Naive thymus-derived CD4-positive, alpha-beta T cell (primary cell): ENCODE results near the gene PTPRE. TPM values are rescaled to one million over a fixed set of nuclear protein-coding genes. Genes with fewer than 3 reads are reported as not detected.

ENCODE experiments used
- ATAC-seq: fragments of 150-1000 bp; cut with Tn5 transposase; 2 replicates; pipeline ENCODE4 v1.10.0; 2021; ENCODE audit warnings: mild to moderate bottlenecking, moderate library complexity
- CTCF ChIA-PET: fragments of 350-600 bp; sonication (Branson Sonifier 250); formaldehyde crosslinking; loops from one replicate; lab custom pipeline; 2021; ENCODE audit warnings: antibody characterized with exemption; lab: Charles Lee
- POLR2A ChIA-PET: fragments of 350-600 bp; sonication (Branson Sonifier 250); formaldehyde crosslinking; loops from one replicate; lab custom pipeline; 2021; ENCODE audit warnings: antibody characterized with exemption, inconsistent platforms; lab: Charles Lee
- DNase-seq, 9 donors: peaks; one replicate each; pipeline versions ENCODE4 v3.0.0 to v3.0.0-alpha.2; 2020 to 2022; ENCODE audit warnings: mixed read lengths in 1 of 9
- H3K27ac ChIP-seq: one replicate; pipeline ENCODE4 v1.7.0; 2013; ENCODE audit warnings: mild to moderate bottlenecking, low read depth, low read length, moderate library complexity
- H3K27me3 ChIP-seq, 2 donors: one replicate each; pipeline ENCODE4 v1.7.0; 2013; ENCODE audit warnings: low read length in 2 of 2, mild to moderate bottlenecking in 2 of 2, moderate library complexity in 2 of 2; ENCODE audit not compliant: control insufficient read depth in 2 of 2, insufficient read depth in 2 of 2
- H3K36me3 ChIP-seq, 3 experiments: 1 replicate in 2 of 3; 2 replicates in 1 of 3; pipeline ENCODE4 v1.7.0; 2013; ENCODE audit warnings: low read length in 3 of 3, mild to moderate bottlenecking in 3 of 3, moderate library complexity in 1 of 3; ENCODE audit not compliant: insufficient read depth in 3 of 3, control insufficient read depth in 2 of 3
- H3K4me1 ChIP-seq, 2 donors: one replicate each; pipeline ENCODE4 v1.7.0; 2013; ENCODE audit warnings: low read length in 2 of 2, mild to moderate bottlenecking in 2 of 2, moderate library complexity in 1 of 2; ENCODE audit not compliant: control insufficient read depth in 2 of 2, insufficient read depth in 2 of 2
- H3K4me3 ChIP-seq: 2 replicates; pipeline ENCODE4 v1.7.0; 2013; ENCODE audit warnings: mild to moderate bottlenecking, low read length
- H3K9me3 ChIP-seq, 3 experiments: 1 replicate in 2 of 3; 2 replicates in 1 of 3; pipeline ENCODE4 v1.7.0; 2013; ENCODE audit warnings: low read length in 3 of 3; ENCODE audit not compliant: control insufficient read depth in 2 of 3
- H3K27ac Mint-ChIP-seq, 9 donors: one replicate each; pipeline ENCODE4 v1.8.0; 2020 to 2022; ENCODE audit warnings: mixed read lengths in 9 of 9, mild to moderate bottlenecking in 8 of 9, moderate library complexity in 5 of 9, inconsistent platforms in 2 of 9
- H3K27me3 Mint-ChIP-seq, 5 donors: one replicate each; pipeline ENCODE4 v1.8.0; 2021 to 2022; ENCODE audit warnings: mixed read lengths in 5 of 5, mild to moderate bottlenecking in 1 of 5
- H3K36me3 Mint-ChIP-seq, 5 donors: one replicate each; pipeline ENCODE4 v1.8.0; 2020 to 2022; ENCODE audit warnings: mixed read lengths in 5 of 5, mild to moderate bottlenecking in 3 of 5, inconsistent platforms in 1 of 5
- H3K4me1 Mint-ChIP-seq, 7 donors: one replicate each; pipeline ENCODE4 v1.8.0; 2020 to 2022; ENCODE audit warnings: mixed read lengths in 7 of 7, mild to moderate bottlenecking in 3 of 7, inconsistent platforms in 1 of 7
- H3K4me3 Mint-ChIP-seq, 10 donors: one replicate each; pipeline ENCODE4 v1.8.0; 2020 to 2022; ENCODE audit warnings: mild to moderate bottlenecking in 10 of 10, mixed read lengths in 10 of 10, moderate library complexity in 6 of 10, inconsistent platforms in 2 of 10
- H3K9me3 Mint-ChIP-seq, 11 donors: one replicate each; pipeline ENCODE4 v1.8.0; 2020 to 2022; ENCODE audit warnings: mixed read lengths in 11 of 11, mild to moderate bottlenecking in 4 of 11, inconsistent platforms in 1 of 11, moderate library complexity in 1 of 11
- intact Hi-C, 2 donors: fragments of 100-400 bp; cut with micrococcal nuclease; formaldehyde crosslinking; loops; one replicate each; pipeline ENCODE4 v1.15.1; 2023
- polyA plus RNA-seq, 2 donors: library from polyadenylated mRNA; unstranded; fragments of 300-500 nt; fragmentation: Illumina TruSeq; gene quantifications; one replicate each; pipeline ENCODE4 v1.2.3, GENCODE V29; 2021
- total RNA-seq, 6 experiments: library from RNA in 5 of 6; stranded (reverse) in 5 of 6; gene quantifications; 1 replicate in 5 of 6; 2 replicates in 1 of 6; pipeline ENCODE4 v1.2.3 and lab custom pipeline; 2021 to 2026

PTPRE gene
- total and polyA plus RNA-seq, 7 experiments from 2014 or later: 6.6 to 237 (median 27.9) TPM

GRCh38 chr10:127896590-127896989 is 10.3 kb upstream of the PTPRE start:
- Mint-ChIP-seq H3K27ac (no peak overlapping the region), H3K9me3 (peaks cover 0 to 14% (median 6%) of the 10 kb centered on the region in 11 donors), H3K4me1 (peaks cover 0 to 17% (median 0%) of the 10 kb centered on the region in 7 donors), H3K27me3 (peaks cover 13 to 42% (median 29%) of the 10 kb centered on the region in 5 donors), H3K4me3 (no peak overlapping the region), H3K36me3 (peaks cover 0 to 5% (median 0%) of the 10 kb centered on the region in 5 donors)
- Histone ChIP-seq H3K36me3 (no peaks in the 10 kb centered on the region), H3K4me1 (no peaks in the 10 kb centered on the region), H3K27me3 (no peaks in the 10 kb centered on the region), H3K27ac (no peak overlapping the region), H3K4me3 (no peak overlapping the region), H3K9me3 (no peaks in the 10 kb centered on the region)
- intact Hi-C loops: no loop called here
- CTCF ChIA-PET: no interaction called here
- DNase-seq (no peak), ATAC-seq (no peak)
- POLR2A ChIA-PET: no interaction called here

GRCh38 chr10:127897177-127897576 is 9.7 kb upstream of the PTPRE start:
- Mint-ChIP-seq H3K27ac (no peak overlapping the region), H3K27me3 (peaks cover 13 to 40% (median 29%) of the 10 kb centered on the region in 5 donors), H3K4me3 (no peak overlapping the region), H3K36me3 (peaks cover 0 to 5% (median 0%) of the 10 kb centered on the region in 5 donors), H3K4me1 (peaks cover 0 to 17% (median 0%) of the 10 kb centered on the region in 7 donors), H3K9me3 (peaks cover 0 to 14% (median 6%) of the 10 kb centered on the region in 11 donors)
- POLR2A ChIA-PET: no interaction called here
- Histone ChIP-seq H3K36me3 (no peaks in the 10 kb centered on the region), H3K9me3 (no peaks in the 10 kb centered on the region), H3K27me3 (no peaks in the 10 kb centered on the region), H3K4me1 (no peaks in the 10 kb centered on the region), H3K27ac (no peak overlapping the region), H3K4me3 (no peak overlapping the region)
- ATAC-seq: no peak
- intact Hi-C loops: no loop called here
- DNase-seq: no peak
- CTCF ChIA-PET: no interaction called here

- ChIA-PET POLR2A (no interaction called here), CTCF (no interaction called here)
- Histone ChIP-seq H3K9me3 (no peaks in the 10 kb centered on the region), H3K27me3 (no peaks in the 10 kb centered on the region), H3K36me3 (no peaks in the 10 kb centered on the region), H3K4me3 (no peak overlapping the region), H3K4me1 (no peaks in the 10 kb centered on the region), H3K27ac (no peak overlapping the region)
- ATAC-seq: peak; percentile 91
- peaks cover 18 to 37% (median 28%) of the 10 kb centered on the region in 5 donors for H3K27me3 Mint-ChIP-seq
- no peak overlapping the region for H3K27ac Mint-ChIP-seq
- H3K9me3 Mint-ChIP-seq: peaks cover 0 to 14% (median 6%) of the 10 kb centered on the region in 11 donors
- peak overlapping the region in 1 of 10 donors; percentile 10 for H3K4me3 Mint-ChIP-seq
- peaks cover 0 to 5% (median 0%) of the 10 kb centered on the region in 5 donors for H3K36me3 Mint-ChIP-seq
- DNase-seq: no peak
- H3K4me1 Mint-ChIP-seq: peaks cover 0 to 14% (median 0%) of the 10 kb centered on the region in 7 donors
- intact Hi-C loops: no loop called here
Measured at GRCh38 chr10:127899766-127900387, 7.0 kb upstream of the PTPRE start.

DNA sequence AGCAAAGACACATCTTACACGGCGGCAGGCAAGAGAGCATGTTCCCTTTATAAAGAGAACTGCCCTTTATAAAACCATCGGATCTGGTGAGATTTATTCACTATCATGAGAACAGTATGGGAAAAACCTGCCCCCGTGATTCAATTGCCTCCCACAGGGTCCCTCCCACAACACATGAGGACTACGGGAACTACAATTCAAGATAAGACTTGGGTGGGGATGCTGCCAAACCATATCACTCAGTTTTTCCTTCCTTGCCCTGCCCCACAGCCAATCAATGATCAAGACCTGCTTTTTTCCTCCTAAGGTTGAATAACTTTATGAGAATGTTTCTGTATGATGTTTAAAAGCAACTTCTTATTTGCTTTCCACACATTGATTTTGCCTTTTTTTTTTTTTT is 3.1 kb upstream of the PTPRE start:
- peaks cover 0 to 8% (median 0%) of the 10 kb centered on the region in 7 donors for H3K4me1 Mint-ChIP-seq
- ChIA-PET POLR2A (no interaction called here), CTCF (no interaction called here)
- no peak overlapping the region for H3K4me3 ChIP-seq
- no peaks in the 10 kb centered on the region for H3K36me3 Mint-ChIP-seq
- H3K27ac Mint-ChIP-seq: no peak overlapping the region
- H3K9me3 Mint-ChIP-seq: peaks cover 0 to 5% (median 0%) of the 10 kb centered on the region in 11 donors
- H3K4me3 Mint-ChIP-seq: no peak overlapping the region
- H3K4me1 ChIP-seq: no peaks in the 10 kb centered on the region
- intact Hi-C loops: no loop called here
- H3K27ac ChIP-seq: no peak overlapping the region
- no peak for DNase-seq
- no peaks in the 10 kb centered on the region for H3K27me3 ChIP-seq
- ATAC-seq: no peak
- H3K27me3 Mint-ChIP-seq: peaks cover 26 to 52% (median 32%) of the 10 kb centered on the region in 5 donors
- no peaks in the 10 kb centered on the region for H3K9me3 ChIP-seq
- no peaks in the 10 kb centered on the region for H3K36me3 ChIP-seq

DNA sequence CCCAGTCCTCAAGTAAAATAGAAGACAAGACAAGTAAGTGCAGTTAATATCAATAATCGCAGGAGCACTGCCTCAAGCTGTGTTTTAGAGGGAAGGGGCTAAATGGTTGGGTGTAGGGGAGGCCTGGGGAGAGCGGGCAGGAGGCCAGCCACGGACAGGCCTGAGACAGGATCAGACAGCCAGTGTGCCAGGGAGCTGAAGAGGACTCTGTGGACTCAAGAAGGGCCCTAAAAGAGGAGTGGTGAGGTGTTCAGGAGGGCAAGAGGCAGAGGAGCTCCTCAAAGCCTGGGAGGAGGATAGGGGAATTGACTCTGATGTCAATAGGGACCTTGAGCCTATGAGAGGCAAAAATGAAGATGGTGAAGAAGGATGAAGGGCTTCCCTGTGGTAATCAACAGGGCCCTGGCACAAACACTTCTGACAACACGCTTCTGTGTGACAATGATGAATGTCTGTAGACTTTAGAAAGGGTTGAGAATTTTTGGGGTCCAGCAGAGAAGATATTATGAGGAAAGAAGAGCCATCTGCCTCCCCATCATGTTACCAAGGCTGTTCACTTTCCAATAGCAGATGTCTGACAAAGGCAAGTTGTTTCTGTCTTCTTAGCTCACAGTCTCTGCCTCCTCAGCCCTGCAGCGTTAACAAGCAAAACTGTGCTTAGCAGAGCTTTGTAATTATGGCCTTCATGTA is 2.4 kb upstream of the PTPRE start:
- no peaks in the 10 kb centered on the region for H3K36me3 Mint-ChIP-seq
- H3K4me3 Mint-ChIP-seq: peak overlapping the region in 2 of 10 donors; percentile 22 to 36
- no peaks in the 10 kb centered on the region for H3K4me1 ChIP-seq
- H3K27ac ChIP-seq: no peak overlapping the region
- no peak overlapping the region for H3K27ac Mint-ChIP-seq
- POLR2A ChIA-PET: no interaction called here
- no peak overlapping the region for H3K4me3 ChIP-seq
- CTCF ChIA-PET: interaction anchor here (0.9 to 1.4 kb wide), 2 partner anchors 105 to 130 kb away, joined by 4 to 5 read pairs; no protein-coding TSS in a partner anchor
- ATAC-seq (no peak), DNase-seq (no peak)
- peaks cover 24 to 49% (median 29%) of the 10 kb centered on the region in 5 donors for H3K27me3 Mint-ChIP-seq
- no peaks in the 10 kb centered on the region for H3K36me3 ChIP-seq
- intact Hi-C loops: no loop called here
- H3K27me3 ChIP-seq: no peaks in the 10 kb centered on the region
- H3K9me3 Mint-ChIP-seq: peaks cover 0 to 1% (median 0%) of the 10 kb centered on the region in 11 donors
- peaks cover 0 to 8% (median 0%) of the 10 kb centered on the region in 7 donors for H3K4me1 Mint-ChIP-seq
- no peaks in the 10 kb centered on the region for H3K9me3 ChIP-seq

GRCh38 chr10:127905001-127905847 is 1.7 kb upstream of the PTPRE start:
- no peaks in the 10 kb centered on the region for H3K4me1 ChIP-seq
- intact Hi-C loops: loop anchor here (5.0 kb wide), 2 partner anchors 87 to 307 kb away; no protein-coding TSS in a partner anchor
- Mint-ChIP-seq H3K27ac (no peak overlapping the region), H3K9me3 (peaks cover 0 to 1% (median 0%) of the 10 kb centered on the region in 11 donors), H3K27me3 (peaks cover 20 to 47% (median 24%) of the 10 kb centered on the region in 5 donors), H3K36me3 (no peaks in the 10 kb centered on the region), H3K4me1 (peaks cover 0 to 8% (median 0%) of the 10 kb centered on the region in 7 donors), H3K4me3 (peak overlapping the region in 7 of 10 donors; percentile 22 to 68 (median 43))
- no peak for DNase-seq
- CTCF ChIA-PET: interaction anchor here (0.9 to 2.4 kb wide), 5 partner anchors 105 to 167 kb away, joined by 4 to 14 read pairs (median 5); no protein-coding TSS in a partner anchor
- no peak for ATAC-seq
- no peak overlapping the region for H3K4me3 ChIP-seq
- POLR2A ChIA-PET: no interaction called here
- no peaks in the 10 kb centered on the region for H3K27me3 ChIP-seq
- no peak overlapping the region for H3K27ac ChIP-seq
- no peaks in the 10 kb centered on the region for H3K9me3 ChIP-seq
- H3K36me3 ChIP-seq: no peaks in the 10 kb centered on the region
